AG04450 (cell line): ENCODE results near the gene DPP7. TPM values are rescaled to one million over a fixed set of nuclear protein-coding genes. Genes with fewer than 3 reads are reported as not detected.

Experiments
- CTCF ChIA-PET: fragments of 300-600, 350-600 bp; formaldehyde crosslinking; extraction: SDS; loops from one replicate; lab custom pipeline; 2022; ENCODE audit warnings: antibody characterized with exemption, inconsistent platforms; lab: Charles Lee
- POLR2A ChIA-PET: fragments of 350-600 bp; formaldehyde crosslinking; extraction: SDS; loops from one replicate; lab custom pipeline; 2021; ENCODE audit warnings: antibody characterized with exemption, inconsistent platforms; lab: Yijun Ruan, JAX
- DNase-seq: peaks from one replicate; pipeline ENCODE4 v3.0.0-alpha.2; 2011; ENCODE audit warnings: low read depth, low spot score
- H3K27ac ChIP-seq: one replicate; pipeline ENCODE4 v1.5.1; 2012; ENCODE audit warnings: low read depth, low read length, control low read depth
- H3K27me3 ChIP-seq: one replicate; pipeline ENCODE4 v1.6.0; 2012; ENCODE audit warnings: low read length; ENCODE audit not compliant: control insufficient read depth, insufficient read depth
- H3K4me3 ChIP-seq: 2 replicates; pipeline ENCODE4 v1.5.1; 2011; ENCODE audit warnings: mild to moderate bottlenecking, low read depth, low read length, control low read depth
- H3K9me3 ChIP-seq: 2 replicates; pipeline ENCODE4 v1.5.1; 2012; ENCODE audit warnings: low read length; ENCODE audit not compliant: control insufficient read depth, insufficient read depth
- polyA plus RNA-seq: library from polyadenylated mRNA; depleted of rRNA; stranded (reverse); fragments of >200 nt; gene quantifications from 2 replicates; pipeline ENCODE4 v1.2.3, GENCODE V29; 2011
- TF ChIP-seq, protein P1 (sequence below): IDR thresholded peaks from 2 replicates; pipeline ENCODE4 v1.5.1; 2011; ENCODE audit warnings: low read depth, low read length, control low read depth, inconsistent platforms

Gene DPP7
- polyA plus RNA-seq, 1 experiment: 30.6 TPM

DNA sequence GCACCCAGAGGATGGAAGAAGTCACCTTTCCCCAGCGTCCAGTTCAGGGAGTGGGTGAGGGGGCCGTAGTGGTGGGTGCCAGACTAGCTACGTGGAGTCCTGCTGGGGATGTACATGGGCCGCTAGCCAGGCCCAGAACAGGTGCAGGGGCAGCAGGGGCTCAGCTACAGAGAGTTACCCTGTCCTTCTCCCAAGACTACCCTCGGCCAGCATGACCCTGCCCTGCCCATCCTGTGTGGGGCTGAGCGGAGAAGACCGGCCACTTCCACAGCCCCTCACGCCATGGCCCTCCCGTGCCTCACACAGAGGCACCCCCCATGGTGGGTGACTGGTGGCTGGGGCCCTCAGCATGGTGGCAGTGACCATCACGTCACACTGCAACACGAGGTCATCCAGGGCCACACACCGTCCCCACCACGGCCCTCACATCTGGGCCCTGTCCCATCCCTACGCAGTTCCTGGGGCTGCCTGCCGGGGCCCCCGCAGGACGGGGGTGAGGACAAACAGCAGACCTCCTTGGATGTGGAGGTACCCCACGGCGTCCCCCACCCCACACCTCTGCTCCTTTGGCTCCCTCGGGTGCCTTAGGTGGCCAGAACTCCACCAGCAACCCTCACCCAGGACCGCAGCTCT is 977 bp upstream of the DPP7 start:
- TF ChIP-seq, protein P1, sequence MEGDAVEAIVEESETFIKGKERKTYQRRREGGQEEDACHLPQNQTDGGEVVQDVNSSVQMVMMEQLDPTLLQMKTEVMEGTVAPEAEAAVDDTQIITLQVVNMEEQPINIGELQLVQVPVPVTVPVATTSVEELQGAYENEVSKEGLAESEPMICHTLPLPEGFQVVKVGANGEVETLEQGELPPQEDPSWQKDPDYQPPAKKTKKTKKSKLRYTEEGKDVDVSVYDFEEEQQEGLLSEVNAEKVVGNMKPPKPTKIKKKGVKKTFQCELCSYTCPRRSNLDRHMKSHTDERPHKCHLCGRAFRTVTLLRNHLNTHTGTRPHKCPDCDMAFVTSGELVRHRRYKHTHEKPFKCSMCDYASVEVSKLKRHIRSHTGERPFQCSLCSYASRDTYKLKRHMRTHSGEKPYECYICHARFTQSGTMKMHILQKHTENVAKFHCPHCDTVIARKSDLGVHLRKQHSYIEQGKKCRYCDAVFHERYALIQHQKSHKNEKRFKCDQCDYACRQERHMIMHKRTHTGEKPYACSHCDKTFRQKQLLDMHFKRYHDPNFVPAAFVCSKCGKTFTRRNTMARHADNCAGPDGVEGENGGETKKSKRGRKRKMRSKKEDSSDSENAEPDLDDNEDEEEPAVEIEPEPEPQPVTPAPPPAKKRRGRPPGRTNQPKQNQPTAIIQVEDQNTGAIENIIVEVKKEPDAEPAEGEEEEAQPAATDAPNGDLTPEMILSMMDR: no peak
- DNase-seq: no peak
- Histone ChIP-seq H3K4me3 (no peak overlapping the region), H3K9me3 (no peaks in the 10 kb centered on the region; the same call in 1 of the 2 replicates), H3K27ac (no peak overlapping the region), H3K27me3 (no peaks in the 10 kb centered on the region)
- ChIA-PET POLR2A (interaction anchor here (0.5 kb wide), 1 partner anchor 92 kb away, joined by 6 read pairs; no protein-coding TSS in a partner anchor), CTCF (interaction anchor here (1.1 kb wide), 1 partner anchor 121 kb away, joined by 4 read pairs; no protein-coding TSS in a partner anchor)

DNA sequence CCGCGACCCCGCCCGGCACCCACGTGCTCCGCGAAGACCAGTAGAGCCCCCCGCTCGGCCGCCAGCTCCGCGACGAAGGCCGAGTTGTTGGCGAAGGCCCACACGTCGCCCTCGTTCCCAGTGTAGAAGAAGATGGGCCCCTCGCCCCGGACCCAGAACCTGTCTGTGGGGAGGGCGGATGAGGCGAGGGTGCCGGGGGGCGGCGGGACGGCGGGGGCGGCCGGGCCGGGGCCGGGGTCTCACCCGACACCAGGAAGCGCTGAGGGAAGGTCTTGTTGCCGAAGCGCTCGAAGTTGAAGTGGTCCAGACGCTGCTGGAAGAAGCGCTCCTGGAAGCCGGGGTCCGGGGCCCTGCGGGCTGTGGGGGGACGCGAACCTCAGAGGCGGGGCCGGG is 317 bp downstream of the DPP7 start:
- peak overlapping the region; percentile 59 for H3K4me3 ChIP-seq
- no peak for DNase-seq
- no peak overlapping the region for H3K27ac ChIP-seq
- no peaks in the 10 kb centered on the region; the same call in 1 of the 2 replicates for H3K9me3 ChIP-seq
- TF ChIP-seq, protein P1: no peak
- ChIA-PET POLR2A (interaction anchor here (0.6 kb wide), 1 partner anchor 28 kb away, joined by 3 read pairs; the partner anchor contains the start of gene MAN1B1), CTCF (no interaction called here)
- H3K27me3 ChIP-seq: no peaks in the 10 kb centered on the region

DNA sequence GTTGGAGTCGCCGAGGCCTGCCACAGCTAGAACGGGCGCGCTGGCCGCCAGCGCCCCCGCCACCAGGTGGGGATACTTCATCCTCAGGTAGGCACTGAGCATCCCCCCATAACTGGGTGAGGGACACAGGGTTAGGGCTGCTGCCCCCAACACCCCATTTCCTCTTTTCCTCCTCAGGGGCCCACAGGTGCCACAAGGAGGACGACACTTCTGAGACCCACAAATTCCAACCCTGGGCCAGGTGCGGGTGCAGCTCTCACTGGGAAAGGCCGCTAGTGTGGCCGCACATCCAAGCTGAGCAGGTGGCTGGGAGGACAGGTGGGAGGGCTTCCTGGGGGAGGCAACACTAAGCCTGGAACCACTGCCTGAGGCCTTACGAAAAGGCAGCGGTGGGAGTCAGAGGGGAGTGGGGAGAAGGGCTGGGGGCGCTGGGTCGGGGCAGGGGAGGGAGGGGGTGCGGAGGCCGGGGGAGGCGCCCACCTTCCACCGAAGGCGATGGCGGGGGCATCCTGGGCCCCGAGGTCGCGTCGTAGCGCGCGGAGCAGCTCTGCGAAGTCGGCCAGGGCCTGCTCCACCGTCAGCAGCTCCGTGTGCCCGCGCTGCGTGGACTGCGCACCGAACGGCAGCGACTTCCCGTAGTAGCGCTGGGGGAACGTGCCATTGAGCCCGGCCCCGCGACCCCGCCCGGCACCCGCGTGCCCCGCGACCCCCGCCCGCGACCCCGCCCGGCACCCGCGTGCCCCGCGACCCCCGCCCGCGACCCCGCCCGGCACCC is 961 bp downstream of the DPP7 start:
- Histone ChIP-seq H3K27ac (no peak overlapping the region), H3K27me3 (no peaks in the 10 kb centered on the region), H3K4me3 (peak overlapping the region; percentile 48), H3K9me3 (no peaks in the 10 kb centered on the region; the same call in 1 of the 2 replicates)
- no peak for DNase-seq
- ChIA-PET POLR2A (interaction anchor here (0.6 to 1.0 kb wide), 2 partner anchors 27 to 127 kb away, joined by 3 read pairs; partner anchors contain the start of genes MAN1B1 and TUBB4B), CTCF (interaction anchor here (0.6 kb wide), 1 partner anchor 114 kb away, joined by 5 read pairs; the partner anchor contains the start of gene RNF224)
- TF ChIP-seq, protein P1: no peak

DNA sequence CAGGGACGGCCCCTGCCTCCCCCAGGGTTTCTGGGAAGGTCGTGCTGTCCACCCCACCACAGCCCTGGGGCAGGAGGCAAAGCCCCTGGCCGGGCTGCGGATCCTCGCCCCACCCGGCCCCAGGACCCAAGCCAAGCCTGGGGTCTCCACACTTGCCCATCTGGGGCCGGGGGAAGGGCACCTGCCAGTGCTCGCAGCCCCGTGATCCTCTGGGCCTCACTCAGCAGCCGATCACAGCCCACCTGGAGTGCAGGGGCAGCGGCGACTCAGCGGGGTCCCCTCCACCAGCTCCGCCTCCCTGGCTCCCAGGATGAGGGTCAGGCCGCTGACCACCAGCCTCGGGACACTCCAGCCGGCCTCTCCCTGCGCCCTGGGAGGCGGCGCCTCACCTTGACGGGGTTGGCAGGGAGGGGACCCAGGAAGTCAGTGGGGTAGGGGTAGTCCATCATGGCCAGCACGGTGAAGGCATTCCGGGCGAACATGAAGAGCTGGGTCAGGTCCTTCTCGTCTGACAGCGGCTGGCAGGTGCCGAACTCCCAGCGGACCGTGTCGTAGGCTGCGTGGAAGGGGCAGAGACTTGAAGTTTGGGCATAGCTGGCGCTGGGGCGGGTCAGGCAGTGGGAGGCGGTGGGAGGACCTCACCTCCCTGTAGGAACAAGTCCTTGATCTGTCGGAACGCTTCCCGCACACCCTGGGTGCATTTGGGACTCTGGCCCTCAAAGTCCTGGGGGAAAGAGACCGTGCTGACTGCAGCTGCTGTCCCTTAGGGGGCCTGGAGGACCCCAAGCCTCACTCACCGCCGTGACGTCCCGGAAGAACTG is 1.8 kb downstream of the DPP7 start:
- Histone ChIP-seq H3K27me3 (no peaks in the 10 kb centered on the region), H3K4me3 (no peak overlapping the region), H3K27ac (no peak overlapping the region), H3K9me3 (no peaks in the 10 kb centered on the region; the same call in 1 of the 2 replicates)
- ChIA-PET POLR2A (interaction anchor here (1.0 kb wide), 1 partner anchor 128 kb away, joined by 3 read pairs; the partner anchor contains the start of gene TUBB4B), CTCF (no interaction called here)
- TF ChIP-seq, protein P1: no peak
- DNase-seq: no peak
